DND-41 (cell line): ENCODE data around the gene AFAP1L1.

Experiments
- ATAC-seq: fragments of 200-7000 bp; cut with Tn5 transposase; 3 replicates; pipeline ENCODE4 v1.9.1; 2021; ENCODE audit warnings: low read depth; ENCODE audit not compliant: insufficient read depth
- DNase-seq: peaks from one replicate; pipeline ENCODE4 v3.0.0-alpha.2; 2020
- H2AFZ ChIP-seq: 2 replicates; pipeline ENCODE4 v1.6.0; 2012; ENCODE audit warnings: low read depth, low read length
- H3K27ac ChIP-seq: 2 replicates; pipeline ENCODE4 v1.5.1; 2012; ENCODE audit warnings: low read length, inconsistent platforms
- H3K27me3 ChIP-seq: fragments of 200-600 bp; sonication (generic); 2 replicates; pipeline ENCODE4 v1.6.0; 2012; ENCODE audit warnings: low read length, mild to moderate bottlenecking, inconsistent platforms; ENCODE audit not compliant: insufficient read depth, poor library complexity
- H3K36me3 ChIP-seq: 2 replicates; pipeline ENCODE4 v1.5.1; 2012; ENCODE audit warnings: low read length, inconsistent platforms; ENCODE audit not compliant: insufficient read depth
- H3K4me1 ChIP-seq: 2 replicates; pipeline ENCODE4 v1.5.1; 2012; ENCODE audit warnings: mild to moderate bottlenecking, low read length; ENCODE audit not compliant: insufficient read depth
- H3K4me2 ChIP-seq: 2 replicates; pipeline ENCODE4 v1.6.0; 2012; ENCODE audit warnings: mild to moderate bottlenecking, moderate library complexity, low read length, inconsistent platforms; ENCODE audit not compliant: insufficient read depth
- H3K4me3 ChIP-seq, 2 experiments: fragments of 200-600 bp in 1 of 2; shearing (Covaris generic) in 1 of 2; 2 replicates each; pipeline ENCODE4 v1.5.1; 2012 to 2016; ENCODE audit warnings: inconsistent platforms in 2 of 2, low read length in 2 of 2, mild to moderate bottlenecking in 2 of 2, low read depth in 1 of 2, moderate library complexity in 1 of 2
- H3K79me2 ChIP-seq: 2 replicates; pipeline ENCODE4 v1.6.0; 2012; ENCODE audit warnings: low read length, inconsistent platforms; ENCODE audit not compliant: insufficient read depth
- H3K9ac ChIP-seq: 2 replicates; pipeline ENCODE4 v1.6.0; 2012; ENCODE audit warnings: low read depth, mild to moderate bottlenecking, inconsistent platforms, low read length, moderate library complexity
- H3K9me3 ChIP-seq: 2 replicates; pipeline ENCODE4 v1.5.1; 2012; ENCODE audit warnings: low read length, moderate library complexity, mild to moderate bottlenecking, inconsistent platforms; ENCODE audit not compliant: insufficient read depth, severe bottlenecking
- H4K20me1 ChIP-seq: 2 replicates; pipeline ENCODE4 v1.6.0; 2012; ENCODE audit warnings: low read length; ENCODE audit not compliant: insufficient read depth
- EZH2 ChIP-seq: IDR thresholded peaks from 3 replicates; pipeline ENCODE4 v1.6.1; 2012; ENCODE audit warnings: borderline replicate concordance, low read depth, mild to moderate bottlenecking, moderate library complexity, low read length, inconsistent platforms; ENCODE audit not compliant: severe bottlenecking
- TF ChIP-seq, protein P1 (sequence below): IDR thresholded peaks from 2 replicates; pipeline ENCODE4 v1.5.1; 2012; ENCODE audit warnings: borderline replicate concordance, low read length, moderate library complexity, mild to moderate bottlenecking; ENCODE audit not compliant: poor library complexity, severe bottlenecking; ENCODE audit errors: extremely low read depth

Gene AFAP1L1

DNA sequence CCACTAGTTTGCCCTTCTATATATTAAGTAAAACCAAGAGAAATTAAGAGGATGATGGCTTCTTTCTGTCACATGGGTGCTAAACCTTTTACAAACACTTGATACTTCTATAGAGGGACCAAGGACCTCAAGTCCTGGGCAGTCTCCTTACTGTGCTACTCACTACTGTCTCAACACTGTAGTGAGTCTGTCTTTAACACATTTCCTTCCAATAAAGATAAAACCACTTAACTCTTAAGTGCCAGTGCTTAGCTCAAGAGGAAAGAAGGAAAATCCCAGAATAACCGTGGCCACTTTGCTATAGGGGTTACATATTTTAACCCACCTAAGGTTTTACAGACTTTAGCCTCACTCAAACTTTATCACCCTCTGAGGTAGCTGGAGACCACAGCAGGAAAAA is 69.3 kb downstream of the AFAP1L1 start:
- H3K4me2 ChIP-seq = no peak overlapping the region
- peaks cover 11% of the 10 kb centered on the region; the same call in 1 of the 2 replicates for H3K4me1 ChIP-seq
- ATAC-seq = no peak
- no peaks in the 10 kb centered on the region for H4K20me1 ChIP-seq
- no peaks in the 10 kb centered on the region for H3K79me2 ChIP-seq
- no peak overlapping the region for H3K4me3 ChIP-seq
- H2AFZ ChIP-seq = no peak overlapping the region
- H3K27ac ChIP-seq = no peak overlapping the region
- H3K27me3 ChIP-seq = no peaks in the 10 kb centered on the region
- no peaks in the 10 kb centered on the region for H3K36me3 ChIP-seq
- H3K9ac ChIP-seq = no peak overlapping the region
- no peak for TF ChIP-seq EZH2
- TF ChIP-seq, protein P1, sequence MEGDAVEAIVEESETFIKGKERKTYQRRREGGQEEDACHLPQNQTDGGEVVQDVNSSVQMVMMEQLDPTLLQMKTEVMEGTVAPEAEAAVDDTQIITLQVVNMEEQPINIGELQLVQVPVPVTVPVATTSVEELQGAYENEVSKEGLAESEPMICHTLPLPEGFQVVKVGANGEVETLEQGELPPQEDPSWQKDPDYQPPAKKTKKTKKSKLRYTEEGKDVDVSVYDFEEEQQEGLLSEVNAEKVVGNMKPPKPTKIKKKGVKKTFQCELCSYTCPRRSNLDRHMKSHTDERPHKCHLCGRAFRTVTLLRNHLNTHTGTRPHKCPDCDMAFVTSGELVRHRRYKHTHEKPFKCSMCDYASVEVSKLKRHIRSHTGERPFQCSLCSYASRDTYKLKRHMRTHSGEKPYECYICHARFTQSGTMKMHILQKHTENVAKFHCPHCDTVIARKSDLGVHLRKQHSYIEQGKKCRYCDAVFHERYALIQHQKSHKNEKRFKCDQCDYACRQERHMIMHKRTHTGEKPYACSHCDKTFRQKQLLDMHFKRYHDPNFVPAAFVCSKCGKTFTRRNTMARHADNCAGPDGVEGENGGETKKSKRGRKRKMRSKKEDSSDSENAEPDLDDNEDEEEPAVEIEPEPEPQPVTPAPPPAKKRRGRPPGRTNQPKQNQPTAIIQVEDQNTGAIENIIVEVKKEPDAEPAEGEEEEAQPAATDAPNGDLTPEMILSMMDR = no peak
- DNase-seq = no peak
- H3K9me3 ChIP-seq = no peaks in the 10 kb centered on the region

DNA sequence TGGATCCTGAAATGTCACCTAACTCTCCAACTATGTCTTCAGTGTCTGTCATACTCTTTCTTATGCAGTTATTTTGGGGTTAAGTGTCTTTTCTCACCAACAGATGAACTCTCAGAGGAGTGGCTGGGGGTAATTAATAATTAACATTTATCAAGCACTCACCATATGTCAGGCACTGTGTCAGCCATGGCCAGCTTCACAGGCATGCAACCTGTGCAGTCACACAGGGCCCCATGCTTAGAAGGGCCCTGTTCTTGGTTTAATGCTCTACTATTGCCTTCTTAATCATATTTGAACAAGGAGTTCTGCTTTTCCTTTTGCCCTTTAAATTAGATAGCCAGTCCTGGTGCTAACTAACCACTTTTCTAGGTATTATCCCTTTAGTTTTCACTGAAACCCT is 70.2 kb downstream of the AFAP1L1 start:
- TF ChIP-seq, protein P1 = no peak
- no peak for TF ChIP-seq EZH2
- no peak for ATAC-seq
- Histone ChIP-seq H3K9me3 (no peaks in the 10 kb centered on the region), H3K4me2 (no peak overlapping the region), H2AFZ (no peak overlapping the region), H3K36me3 (no peaks in the 10 kb centered on the region), H3K9ac (no peak overlapping the region), H3K79me2 (no peaks in the 10 kb centered on the region), H3K27ac (no peak overlapping the region), H4K20me1 (no peaks in the 10 kb centered on the region), H3K4me1 (peaks cover 16% of the 10 kb centered on the region), H3K27me3 (no peaks in the 10 kb centered on the region), H3K4me3 (no peak overlapping the region)
- DNase-seq = no peak

DNA sequence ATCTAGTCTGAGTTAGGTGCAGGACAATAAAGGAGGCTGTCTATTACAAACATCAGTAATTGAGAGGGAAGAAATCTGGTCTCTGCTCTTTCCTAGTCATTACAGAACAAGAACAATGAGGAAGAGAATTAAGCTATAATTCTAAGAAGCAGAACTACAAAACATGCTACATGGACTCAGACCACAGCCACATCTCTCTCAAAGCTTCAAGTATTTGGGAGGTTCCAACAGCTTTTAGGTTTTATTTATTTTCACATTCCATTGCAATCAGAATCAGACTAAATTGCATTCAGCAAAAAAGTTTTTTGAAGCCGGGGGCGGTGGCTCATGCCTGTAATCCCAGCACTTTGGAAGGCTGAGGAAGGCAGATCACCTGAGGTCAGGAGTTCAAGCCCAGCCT is 72.5 kb downstream of the AFAP1L1 start:
- no peaks in the 10 kb centered on the region for H3K9me3 ChIP-seq
- ATAC-seq = no peak
- H3K79me2 ChIP-seq = no peaks in the 10 kb centered on the region
- no peaks in the 10 kb centered on the region for H3K27me3 ChIP-seq
- H3K4me3 ChIP-seq = no peak overlapping the region
- no peak overlapping the region for H3K9ac ChIP-seq
- H4K20me1 ChIP-seq = no peaks in the 10 kb centered on the region
- no peak overlapping the region for H2AFZ ChIP-seq
- TF ChIP-seq EZH2 = no peak
- TF ChIP-seq, protein P1 = no peak
- H3K36me3 ChIP-seq = no peaks in the 10 kb centered on the region
- H3K27ac ChIP-seq = no peak overlapping the region
- no peak overlapping the region for H3K4me2 ChIP-seq
- DNase-seq = no peak
- peaks cover 33% of the 10 kb centered on the region for H3K4me1 ChIP-seq
